ENCODE results near the gene MGST2.

MGST2 gene

DNA sequence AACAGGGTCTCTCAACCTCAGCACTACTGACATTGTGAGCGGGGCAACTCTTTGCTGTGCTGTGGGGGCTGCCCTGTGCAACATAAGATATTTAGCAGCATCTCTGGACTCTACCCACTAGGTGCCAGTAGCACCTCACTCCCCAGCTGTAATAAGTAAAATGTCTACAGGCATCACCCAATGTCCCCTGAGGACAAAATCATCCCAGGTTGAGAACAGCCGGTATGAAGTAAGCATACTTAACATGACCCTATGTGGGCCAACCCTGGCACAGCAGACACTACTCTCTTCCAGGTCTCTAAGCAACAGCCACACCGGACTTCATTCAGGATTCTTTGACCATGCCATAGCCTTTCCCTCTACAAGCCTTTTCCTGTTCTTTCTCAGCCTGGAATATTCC, 10.5 kb upstream of the MGST2 start:
- DNase-seq (ENCODE audit: low read depth), result peak; percentile 62
- H3K4me3 ChIP-seq (ENCODE audit: control insufficient read depth, low read depth, low read length), result no peak overlapping the region
- TF ChIP-seq, protein P1, sequence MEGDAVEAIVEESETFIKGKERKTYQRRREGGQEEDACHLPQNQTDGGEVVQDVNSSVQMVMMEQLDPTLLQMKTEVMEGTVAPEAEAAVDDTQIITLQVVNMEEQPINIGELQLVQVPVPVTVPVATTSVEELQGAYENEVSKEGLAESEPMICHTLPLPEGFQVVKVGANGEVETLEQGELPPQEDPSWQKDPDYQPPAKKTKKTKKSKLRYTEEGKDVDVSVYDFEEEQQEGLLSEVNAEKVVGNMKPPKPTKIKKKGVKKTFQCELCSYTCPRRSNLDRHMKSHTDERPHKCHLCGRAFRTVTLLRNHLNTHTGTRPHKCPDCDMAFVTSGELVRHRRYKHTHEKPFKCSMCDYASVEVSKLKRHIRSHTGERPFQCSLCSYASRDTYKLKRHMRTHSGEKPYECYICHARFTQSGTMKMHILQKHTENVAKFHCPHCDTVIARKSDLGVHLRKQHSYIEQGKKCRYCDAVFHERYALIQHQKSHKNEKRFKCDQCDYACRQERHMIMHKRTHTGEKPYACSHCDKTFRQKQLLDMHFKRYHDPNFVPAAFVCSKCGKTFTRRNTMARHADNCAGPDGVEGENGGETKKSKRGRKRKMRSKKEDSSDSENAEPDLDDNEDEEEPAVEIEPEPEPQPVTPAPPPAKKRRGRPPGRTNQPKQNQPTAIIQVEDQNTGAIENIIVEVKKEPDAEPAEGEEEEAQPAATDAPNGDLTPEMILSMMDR (conservative IDR thresholded peaks at IDR 0.05; ENCODE audit: control insufficient read depth, insufficient read depth, low read depth, low read length), result peak; percentile 48

DNA sequence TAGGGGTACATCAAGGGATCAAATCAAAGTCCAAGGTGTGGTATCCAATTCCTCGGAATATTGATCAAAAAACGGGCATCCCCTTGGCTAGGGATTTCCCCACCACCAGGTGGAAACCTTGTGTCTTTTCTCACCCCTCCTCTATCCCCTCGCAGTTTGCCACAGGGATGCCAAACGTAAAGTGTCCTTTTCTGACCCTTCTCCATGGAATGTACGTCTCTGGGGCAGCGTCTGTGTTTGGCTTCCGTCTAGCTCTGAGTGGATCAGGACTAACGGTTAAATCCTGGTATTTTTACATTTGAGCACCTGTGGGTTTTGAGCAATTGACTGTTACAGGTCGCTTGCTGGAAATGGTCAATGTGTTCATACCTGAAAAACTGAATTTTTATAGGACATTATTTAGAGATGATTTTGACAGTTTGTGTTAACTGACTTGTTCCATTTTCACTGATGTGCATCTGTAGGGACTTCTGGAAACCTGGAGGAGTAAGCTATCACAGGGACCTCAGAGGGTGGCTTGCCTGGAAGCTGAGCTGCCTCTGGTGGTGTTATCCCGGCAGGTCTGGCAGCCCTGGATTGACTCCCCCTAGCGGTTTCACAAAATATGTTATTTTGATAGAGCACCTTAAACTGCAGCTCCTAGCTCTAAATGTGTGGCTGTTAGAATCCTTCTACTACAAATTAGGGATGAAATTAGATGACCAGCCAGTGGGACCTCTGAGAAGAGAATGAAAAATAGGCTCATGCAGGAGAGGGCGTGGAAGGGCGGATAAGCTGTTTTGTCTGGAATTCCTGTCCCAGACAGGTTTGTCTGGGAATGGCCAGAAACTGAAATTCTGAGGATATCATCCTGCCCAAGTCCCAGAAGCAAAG, 8.8 kb upstream of the MGST2 start:
- TF ChIP-seq, protein P1 (conservative IDR thresholded peaks at IDR 0.05; ENCODE audit: control insufficient read depth, insufficient read depth, low read depth, low read length), result peak; percentile 94
- H3K4me3 ChIP-seq (ENCODE audit: control insufficient read depth, low read depth, low read length), result peak overlapping the region; percentile 13
- DNase-seq (ENCODE audit: low read depth), result peak; percentile 79

DNA sequence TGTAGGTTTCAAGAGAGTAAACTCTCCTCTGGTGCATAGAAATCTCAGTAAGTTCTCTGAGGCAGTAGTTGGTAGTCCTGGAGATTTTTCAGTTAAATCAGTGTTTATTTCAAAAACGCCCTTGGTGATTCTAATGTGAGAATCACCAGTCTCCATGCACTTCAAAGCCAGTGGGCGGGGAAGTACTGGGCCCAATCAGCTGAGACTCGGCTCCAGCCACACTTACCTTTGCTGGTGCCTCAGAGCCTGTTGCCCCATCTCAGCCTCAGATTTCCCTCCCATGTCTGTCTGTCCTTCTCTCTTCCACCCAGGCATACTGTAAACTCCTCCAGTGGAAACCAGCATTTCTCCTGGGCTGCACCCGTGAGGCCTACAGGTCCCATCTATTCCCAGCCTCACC, 7.4 kb upstream of the MGST2 start:
- DNase-seq (ENCODE audit: low read depth), result no peak
- no peak overlapping the region for H3K4me3 ChIP-seq (ENCODE audit: control insufficient read depth, low read depth, low read length)
- TF ChIP-seq, protein P1 (conservative IDR thresholded peaks at IDR 0.05; ENCODE audit: control insufficient read depth, insufficient read depth, low read depth, low read length), result no peak

DNA sequence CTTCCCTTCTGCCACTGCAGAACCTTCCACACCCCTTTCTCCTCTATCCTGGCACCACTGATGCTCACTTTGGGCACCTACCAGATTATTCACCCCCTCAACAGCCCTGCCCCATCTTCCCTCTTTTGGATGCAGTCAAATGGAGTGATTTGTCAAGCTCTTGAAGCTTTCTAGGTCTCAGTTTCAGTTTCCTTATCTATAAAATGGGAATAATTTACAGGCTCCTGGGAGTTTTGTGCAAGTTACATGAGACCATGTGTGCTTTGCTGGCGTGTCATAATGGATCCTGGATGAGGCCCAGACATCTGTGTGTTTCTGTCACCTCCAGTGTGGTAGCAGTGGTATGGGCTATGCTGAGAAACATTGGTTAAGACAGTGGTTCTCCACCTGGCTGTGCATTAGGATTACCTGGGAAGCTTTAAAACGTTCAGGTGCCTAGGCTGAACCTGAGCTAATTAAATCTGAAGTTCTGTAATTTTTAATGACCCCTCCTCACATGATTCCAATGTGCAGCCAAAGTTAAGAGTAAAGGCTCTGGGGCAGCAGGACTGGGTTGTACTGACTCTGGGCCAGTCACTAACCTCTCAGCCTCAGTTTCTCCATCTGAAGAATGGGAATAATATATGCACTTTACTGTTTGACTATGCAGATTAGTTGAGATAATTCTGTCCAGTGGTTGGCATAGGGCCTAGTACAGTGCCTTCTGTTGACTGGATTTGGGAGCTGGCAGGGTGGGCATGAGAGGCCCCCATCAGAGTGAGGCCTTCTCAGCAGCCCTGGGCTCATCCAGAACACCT, 6.8 kb upstream of the MGST2 start:
- TF ChIP-seq, protein P1 (conservative IDR thresholded peaks at IDR 0.05; ENCODE audit: control insufficient read depth, insufficient read depth, low read depth, low read length), result no peak
- H3K4me3 ChIP-seq (ENCODE audit: control insufficient read depth, low read depth, low read length), result no peak overlapping the region
- no peak for DNase-seq (ENCODE audit: low read depth)

DNA sequence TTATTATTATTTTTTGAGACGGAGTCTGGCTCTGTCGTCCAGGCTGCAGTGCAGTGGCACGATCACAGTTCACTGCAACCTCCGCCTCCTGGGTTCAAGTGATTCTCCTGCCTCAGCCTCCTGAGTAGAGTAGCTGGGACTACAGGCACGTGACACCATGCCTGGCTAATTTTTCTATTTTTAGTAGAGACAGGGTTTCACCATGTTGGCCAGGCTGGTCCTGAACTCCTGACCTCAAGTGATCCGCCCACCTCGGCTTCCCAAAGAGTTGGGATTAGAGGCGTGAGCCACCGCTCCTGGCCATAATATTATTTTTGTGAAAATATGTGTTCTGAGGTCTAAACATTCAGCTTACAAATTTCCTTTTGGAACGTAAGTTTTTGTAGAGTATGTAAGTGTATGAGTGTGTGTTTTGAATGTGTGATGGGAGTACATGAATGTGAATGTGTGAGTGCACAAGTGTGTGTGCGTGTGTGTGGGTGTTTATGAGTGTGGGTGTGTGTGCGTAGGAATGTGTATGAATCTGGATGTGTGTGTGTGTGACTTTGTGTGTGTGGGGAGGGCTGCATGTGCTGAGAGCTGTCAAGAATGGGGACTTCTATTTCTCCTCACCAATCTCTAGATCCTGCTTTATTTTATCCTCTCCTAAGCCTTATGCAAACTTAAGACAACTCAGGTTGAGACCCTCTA, 5.7 kb upstream of the MGST2 start:
- no peak for DNase-seq (ENCODE audit: low read depth)

DNA sequence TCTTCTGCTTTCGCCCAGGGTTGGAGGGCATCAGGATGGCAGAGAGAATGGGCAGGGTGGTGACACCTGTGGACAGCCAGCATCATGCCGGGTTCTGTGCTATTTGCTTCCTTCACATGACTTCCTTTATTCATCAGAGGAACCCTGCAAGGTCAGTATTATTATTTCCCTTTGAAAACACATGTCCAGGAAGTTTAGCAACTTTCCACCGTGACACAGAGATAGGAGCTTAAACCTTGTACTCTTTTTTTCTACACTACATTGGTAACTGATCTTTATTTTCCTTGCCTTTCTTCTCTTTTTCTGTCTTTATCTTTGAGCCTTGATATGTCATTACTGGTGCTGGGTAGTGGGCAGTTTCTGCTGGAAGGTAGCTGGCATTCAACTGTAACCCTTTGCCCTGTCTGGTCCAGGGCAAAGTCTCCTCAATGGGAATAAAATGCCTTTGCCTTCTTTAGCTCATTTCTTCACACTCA, 5.0 kb upstream of the MGST2 start:
- TF ChIP-seq, protein P1 (conservative IDR thresholded peaks at IDR 0.05; ENCODE audit: control insufficient read depth, insufficient read depth, low read depth, low read length), result no peak
- no peak for DNase-seq (ENCODE audit: low read depth)
- H3K4me3 ChIP-seq (ENCODE audit: control insufficient read depth, low read depth, low read length), result no peak overlapping the region

More for the DNA sequence above, 5.7 kb upstream of the MGST2 start:
- TF ChIP-seq, protein P1 (conservative IDR thresholded peaks at IDR 0.05; ENCODE audit: control insufficient read depth, insufficient read depth, low read depth, low read length), result no peak
- H3K4me3 ChIP-seq (ENCODE audit: control insufficient read depth, low read depth, low read length), result no peak overlapping the region

Data from fibroblast of mammary gland (primary cell).